Measurements from ENCODE around the gene TPRG1. TPM values are rescaled to one million over a fixed set of nuclear protein-coding genes. Genes with fewer than 3 reads are reported as not detected.

Gene TPRG1
- total and polyA plus RNA-seq, 2 donors (not counting 3 experiments of a cell fraction or from before 2014, with no cell fraction given): 0.30 TPM; not detected in 1

GRCh38 chr3:189132839-189133238 lies 38.9 kb upstream of the TPRG1 start:
- Histone ChIP-seq H3K9me3 (replicated peaks; ENCODE audit: control insufficient read depth, insufficient read depth, low read length) (no peaks in the 10 kb centered on the region), H3K36me3 (ENCODE audit: control insufficient read depth in 2 of 2, extremely low read depth in 1 of 2, insufficient read depth in 2 of 2, low read length in 2 of 2) (no peaks in the 10 kb centered on the region), H3K79me2 (ENCODE audit: control insufficient read depth, insufficient read depth, low read length) (no peaks in the 10 kb centered on the region), H4K20me1 (replicated peaks; ENCODE audit: control insufficient read depth, extremely low read depth, insufficient read depth, low read length) (no peaks in the 10 kb centered on the region), H3K9me1 (replicated peaks; ENCODE audit: control insufficient read depth, extremely low read depth, insufficient read depth, low read length) (no peaks in the 10 kb centered on the region), H3K27ac (ENCODE audit: insufficient read depth, low read depth, low read length) (peak overlapping the region; percentile 65), H3K9ac (replicated peaks; ENCODE audit: extremely low read depth, insufficient read depth, low read length) (no peak overlapping the region), H3K4me1 (ENCODE audit: control insufficient read depth, extremely low read depth, insufficient read depth, low read length) (peaks cover 12% of the 10 kb centered on the region), H2AFZ (ENCODE audit: low read depth, low read length) (peak overlapping the region; percentile 97), H3K27me3 (ENCODE audit: control insufficient read depth in 2 of 2, insufficient read depth in 2 of 2, low read length in 2 of 2) (peaks cover 3 to 6% of the 10 kb centered on the region in 2 experiments), H3K4me2 (ENCODE audit: insufficient read depth, low read length) (peak overlapping the region; percentile 23), H3K4me3 (replicated peaks in 1 of 3; ENCODE audit: insufficient read depth in 1 of 3, low read depth in 1 of 3, low read length in 3 of 3) (no peak overlapping the region)
- DNase-seq (ENCODE audit: low read depth, low spot score) (no peak), FAIRE-seq (no peak)
- CTCF ChIA-PET: interaction anchor here (1.5 kb wide), 1 partner anchor 1394 kb away, joined by 4 read pairs; no protein-coding TSS in a partner anchor
- intact Hi-C loops (cut with micrococcal nuclease) (no loop called here), dilution Hi-C loops (cut with MboI; ENCODE audit: extremely low pct_ligation_motif_present, low sequenced_read_pairs) (no loop called here)
- no peak for TF ChIP-seq FOS (IDR thresholded peaks at IDR 0.05; ENCODE audit: borderline replicate concordance, insufficient read depth, low read length)
- TF ChIP-seq POLR2A (IDR thresholded peaks at IDR 0.05; ENCODE audit: low read depth, low read length): no peak
- TF ChIP-seq CTCF (IDR thresholded peaks at IDR 0.05; ENCODE audit: extremely low read depth in 1 of 2, insufficient read depth in 1 of 2, low read depth in 1 of 2, low read length in 2 of 2): no peak
- TF ChIP-seq POLR2AphosphoS5 (IDR thresholded peaks at IDR 0.05; ENCODE audit: insufficient read depth, low read depth, low read length): no peak
- no peak for TF ChIP-seq EZH2 (IDR thresholded peaks at IDR 0.05; ENCODE audit: borderline replicate concordance, low read depth, low read length, severe bottlenecking)
- TF ChIP-seq MYC (IDR thresholded peaks at IDR 0.05; ENCODE audit: low read depth, low read length): no peak
- TF ChIP-seq JUN (IDR thresholded peaks at IDR 0.05; ENCODE audit: borderline replicate concordance, insufficient read depth, insufficient read length, low read depth): no peak
- no peak for TF ChIP-seq MAX (IDR thresholded peaks at IDR 0.05; ENCODE audit: insufficient read depth, insufficient read length)
- no peak for TF ChIP-seq GATA2 (IDR thresholded peaks at IDR 0.05; ENCODE audit: insufficient read depth, insufficient read length, low read depth, low read length)
- POLR2A ChIA-PET: no interaction called here
- no TSS peak for BruUV-seq (replicated peaks)

Measured in endothelial cell of umbilical vein (primary cell).